K562 (cell line): ENCODE results near the gene TMA16.

ENCODE experiments used
- BACH1 ChIP-seq: fragments of 200-800 bp; sonication (Bioruptor generic); IDR thresholded peaks from 2 replicates; pipeline ENCODE4 v1.6.1; 2016; ENCODE audit warnings: missing genetic modification characterization, missing compliant biosample characterization
- FOXJ2 ChIP-seq: fragments of 200-800 bp; sonication (Bioruptor generic); IDR thresholded peaks from 2 replicates; pipeline ENCODE4 v1.6.1; 2016; ENCODE audit warnings: missing genetic modification characterization, missing compliant biosample characterization
- KDM5B ChIP-seq: fragments of 200-600 bp; sonication (generic); IDR thresholded peaks from 2 replicates; pipeline ENCODE4 v1.6.1; 2012; ENCODE audit warnings: low read depth, mild to moderate bottlenecking, moderate library complexity, low read length, control low read depth, inconsistent platforms; ENCODE audit not compliant: insufficient replicate concordance
- POLR2AphosphoS2 ChIP-seq: IDR thresholded peaks from 2 replicates; pipeline ENCODE4 v1.6.1; 2012; ENCODE audit warnings: low read length, improper control_type of control experiment
- RAD21 ChIP-seq, 2 experiments: fragments of 250-450 bp in 1 of 2; fragments of 450-650 bp in 1 of 2; sonication (Bioruptor Pico) in 1 of 2; formaldehyde crosslinking in 1 of 2; IDR thresholded peaks in 1 of 2; conservative IDR thresholded peaks in 1 of 2; 2 replicates each; pipeline versions ENCODE4 v1.4.0 to v1.8.0; 2020 to 2022; ENCODE audit warnings: mild to moderate bottlenecking in 2 of 2, moderate library complexity in 1 of 2
- SREBF2 ChIP-seq: sonication (generic); formaldehyde crosslinking; IDR thresholded peaks from 2 replicates; pipeline ENCODE4 v1.4.0; 2020; ENCODE audit warnings: mild to moderate bottlenecking, missing genetic modification reagents
- ZKSCAN8 ChIP-seq: fragments of 200-800 bp; sonication (Bioruptor generic); IDR thresholded peaks from 2 replicates; pipeline ENCODE4 v1.6.1; 2016; ENCODE audit warnings: missing genetic modification characterization, missing compliant biosample characterization
- TF ChIP-seq, protein P1 (sequence below): sonication (generic); formaldehyde crosslinking; IDR thresholded peaks from 2 replicates; pipeline ENCODE4 v1.8.0; 2023; ENCODE audit warnings: missing genetic modification reagents, mild to moderate bottlenecking, borderline replicate concordance
- TF ChIP-seq, protein P2 (sequence below), 3 experiments: IDR thresholded peaks in 2 of 3; conservative IDR thresholded peaks in 1 of 3; 2 replicates each; pipeline ENCODE4 v1.5.1; 2011 to 2012; ENCODE audit warnings: low read length in 3 of 3, mild to moderate bottlenecking in 3 of 3, control low read depth in 2 of 3, improper control_type of control experiment in 1 of 3, inconsistent platforms in 1 of 3, low read depth in 1 of 3, mixed read lengths in 1 of 3, moderate library complexity in 1 of 3; ENCODE audit not compliant: insufficient read depth in 2 of 3
- TF ChIP-seq, protein P3 (sequence below): sonication (generic); formaldehyde crosslinking; IDR thresholded peaks from 2 replicates; pipeline ENCODE4 v1.8.1; 2022; ENCODE audit warnings: missing genetic modification reagents

DNA sequence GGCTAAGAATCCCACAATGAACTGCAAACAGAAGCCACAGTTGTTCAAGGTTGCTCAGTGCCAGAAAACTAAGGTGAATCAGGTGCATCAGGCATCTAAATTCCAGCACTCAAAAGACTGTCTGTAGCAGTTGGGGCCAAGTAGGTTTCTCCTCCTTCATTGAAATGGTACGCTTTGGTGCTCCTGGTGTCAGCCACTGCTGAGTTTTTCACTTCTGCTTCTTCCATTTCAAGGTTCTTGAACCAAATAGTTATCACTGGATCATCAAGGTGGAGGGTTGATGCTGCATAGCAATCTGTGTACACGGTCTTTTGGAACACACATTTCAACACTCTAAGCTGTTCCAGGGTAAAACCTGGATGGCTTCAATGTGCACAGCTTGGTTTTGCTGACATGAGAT, 74.4 kb downstream of the TMA16 start:
- TF ChIP-seq ZKSCAN8 (CRISPR knock-in tag): no peak
- no peak for TF ChIP-seq KDM5B
- no peak for TF ChIP-seq FOXJ2 (tag)
- TF ChIP-seq POLR2AphosphoS2: no peak
- TF ChIP-seq RAD21 (CRISPR knock-in tag; conservative IDR thresholded peaks at IDR 0.05 in 1 of 2, IDR thresholded peaks at IDR 0.05 in 1 of 2): no peak
- no peak for TF ChIP-seq SREBF2 (CRISPR knock-in tag)
- TF ChIP-seq, protein P1, sequence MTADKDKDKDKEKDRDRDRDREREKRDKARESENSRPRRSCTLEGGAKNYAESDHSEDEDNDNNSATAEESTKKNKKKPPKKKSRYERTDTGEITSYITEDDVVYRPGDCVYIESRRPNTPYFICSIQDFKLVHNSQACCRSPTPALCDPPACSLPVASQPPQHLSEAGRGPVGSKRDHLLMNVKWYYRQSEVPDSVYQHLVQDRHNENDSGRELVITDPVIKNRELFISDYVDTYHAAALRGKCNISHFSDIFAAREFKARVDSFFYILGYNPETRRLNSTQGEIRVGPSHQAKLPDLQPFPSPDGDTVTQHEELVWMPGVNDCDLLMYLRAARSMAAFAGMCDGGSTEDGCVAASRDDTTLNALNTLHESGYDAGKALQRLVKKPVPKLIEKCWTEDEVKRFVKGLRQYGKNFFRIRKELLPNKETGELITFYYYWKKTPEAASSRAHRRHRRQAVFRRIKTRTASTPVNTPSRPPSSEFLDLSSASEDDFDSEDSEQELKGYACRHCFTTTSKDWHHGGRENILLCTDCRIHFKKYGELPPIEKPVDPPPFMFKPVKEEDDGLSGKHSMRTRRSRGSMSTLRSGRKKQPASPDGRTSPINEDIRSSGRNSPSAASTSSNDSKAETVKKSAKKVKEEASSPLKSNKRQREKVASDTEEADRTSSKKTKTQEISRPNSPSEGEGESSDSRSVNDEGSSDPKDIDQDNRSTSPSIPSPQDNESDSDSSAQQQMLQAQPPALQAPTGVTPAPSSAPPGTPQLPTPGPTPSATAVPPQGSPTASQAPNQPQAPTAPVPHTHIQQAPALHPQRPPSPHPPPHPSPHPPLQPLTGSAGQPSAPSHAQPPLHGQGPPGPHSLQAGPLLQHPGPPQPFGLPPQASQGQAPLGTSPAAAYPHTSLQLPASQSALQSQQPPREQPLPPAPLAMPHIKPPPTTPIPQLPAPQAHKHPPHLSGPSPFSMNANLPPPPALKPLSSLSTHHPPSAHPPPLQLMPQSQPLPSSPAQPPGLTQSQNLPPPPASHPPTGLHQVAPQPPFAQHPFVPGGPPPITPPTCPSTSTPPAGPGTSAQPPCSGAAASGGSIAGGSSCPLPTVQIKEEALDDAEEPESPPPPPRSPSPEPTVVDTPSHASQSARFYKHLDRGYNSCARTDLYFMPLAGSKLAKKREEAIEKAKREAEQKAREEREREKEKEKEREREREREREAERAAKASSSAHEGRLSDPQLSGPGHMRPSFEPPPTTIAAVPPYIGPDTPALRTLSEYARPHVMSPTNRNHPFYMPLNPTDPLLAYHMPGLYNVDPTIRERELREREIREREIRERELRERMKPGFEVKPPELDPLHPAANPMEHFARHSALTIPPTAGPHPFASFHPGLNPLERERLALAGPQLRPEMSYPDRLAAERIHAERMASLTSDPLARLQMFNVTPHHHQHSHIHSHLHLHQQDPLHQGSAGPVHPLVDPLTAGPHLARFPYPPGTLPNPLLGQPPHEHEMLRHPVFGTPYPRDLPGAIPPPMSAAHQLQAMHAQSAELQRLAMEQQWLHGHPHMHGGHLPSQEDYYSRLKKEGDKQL (CRISPR knock-in tag): no peak
- TF ChIP-seq, protein P2, sequence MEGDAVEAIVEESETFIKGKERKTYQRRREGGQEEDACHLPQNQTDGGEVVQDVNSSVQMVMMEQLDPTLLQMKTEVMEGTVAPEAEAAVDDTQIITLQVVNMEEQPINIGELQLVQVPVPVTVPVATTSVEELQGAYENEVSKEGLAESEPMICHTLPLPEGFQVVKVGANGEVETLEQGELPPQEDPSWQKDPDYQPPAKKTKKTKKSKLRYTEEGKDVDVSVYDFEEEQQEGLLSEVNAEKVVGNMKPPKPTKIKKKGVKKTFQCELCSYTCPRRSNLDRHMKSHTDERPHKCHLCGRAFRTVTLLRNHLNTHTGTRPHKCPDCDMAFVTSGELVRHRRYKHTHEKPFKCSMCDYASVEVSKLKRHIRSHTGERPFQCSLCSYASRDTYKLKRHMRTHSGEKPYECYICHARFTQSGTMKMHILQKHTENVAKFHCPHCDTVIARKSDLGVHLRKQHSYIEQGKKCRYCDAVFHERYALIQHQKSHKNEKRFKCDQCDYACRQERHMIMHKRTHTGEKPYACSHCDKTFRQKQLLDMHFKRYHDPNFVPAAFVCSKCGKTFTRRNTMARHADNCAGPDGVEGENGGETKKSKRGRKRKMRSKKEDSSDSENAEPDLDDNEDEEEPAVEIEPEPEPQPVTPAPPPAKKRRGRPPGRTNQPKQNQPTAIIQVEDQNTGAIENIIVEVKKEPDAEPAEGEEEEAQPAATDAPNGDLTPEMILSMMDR (IDR thresholded peaks at IDR 0.05 in 2 of 3, conservative IDR thresholded peaks at IDR 0.05 in 1 of 3; ENCODE audit: insufficient read depth in 2 of 3, low read depth in 1 of 3, low read length in 3 of 3): no peak
- TF ChIP-seq, protein P3, sequence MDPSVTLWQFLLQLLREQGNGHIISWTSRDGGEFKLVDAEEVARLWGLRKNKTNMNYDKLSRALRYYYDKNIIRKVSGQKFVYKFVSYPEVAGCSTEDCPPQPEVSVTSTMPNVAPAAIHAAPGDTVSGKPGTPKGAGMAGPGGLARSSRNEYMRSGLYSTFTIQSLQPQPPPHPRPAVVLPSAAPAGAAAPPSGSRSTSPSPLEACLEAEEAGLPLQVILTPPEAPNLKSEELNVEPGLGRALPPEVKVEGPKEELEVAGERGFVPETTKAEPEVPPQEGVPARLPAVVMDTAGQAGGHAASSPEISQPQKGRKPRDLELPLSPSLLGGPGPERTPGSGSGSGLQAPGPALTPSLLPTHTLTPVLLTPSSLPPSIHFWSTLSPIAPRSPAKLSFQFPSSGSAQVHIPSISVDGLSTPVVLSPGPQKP (CRISPR knock-in tag): no peak
- no peak for TF ChIP-seq BACH1 (tag)
